Tibial artery (tissue), 4 donors: ENCODE measurements around the gene THRAP3.
A peak's percentile ranks its signal among the peaks of the same experiment; 100 is the strongest.

ENCODE experiments used
- DNase-seq, 2 donors: peaks; one replicate each; pipeline ENCODE4 v3.0.0-alpha.2; 2019
- H3K27ac ChIP-seq, 2 donors: fragments of 200-600 bp; sonication (generic) in 1 of 2; 1 replicate in 1 of 2; 2 replicates in 1 of 2; pipeline ENCODE4 v1.5.1; 2018 to 2019; ENCODE audit warnings: mild to moderate bottlenecking in 1 of 2
- H3K27me3 ChIP-seq, 2 donors: fragments of 200-600 bp; sonication (generic) in 1 of 2; one replicate each; pipeline versions ENCODE4 v1.5.1 to v1.6.0; 2016 to 2019
- H3K36me3 ChIP-seq, 3 donors: fragments of 200-600 bp; sonication (generic) in 2 of 3; one replicate each; pipeline ENCODE4 v1.5.1; 2016 to 2019; ENCODE audit warnings: mild to moderate bottlenecking in 2 of 3
- H3K4me1 ChIP-seq, 4 donors: fragments of 200-600 bp; sonication (generic) in 2 of 4; 1 replicate in 3 of 4; 2 replicates in 1 of 4; pipeline ENCODE4 v1.5.1; 2016 to 2019
- H3K4me3 ChIP-seq, 2 donors: fragments of 200-600 bp; sonication (generic) in 1 of 2; 1 replicate in 1 of 2; 2 replicates in 1 of 2; pipeline ENCODE4 v1.5.1; 2018 to 2019; ENCODE audit warnings: mild to moderate bottlenecking in 2 of 2
- H3K9me3 ChIP-seq, 3 donors: fragments of 200-600 bp; sonication (generic) in 1 of 3; one replicate each; pipeline ENCODE4 v1.5.1; 2016 to 2019
- CTCF ChIP-seq, 2 experiments: fragments of 200-600 bp in 1 of 2; fragments of 450-650 bp in 1 of 2; IDR thresholded peaks; one replicate each; pipeline ENCODE4 v1.5.1; 2017 to 2019; ENCODE audit warnings: antibody characterized with exemption in 2 of 2, mild to moderate bottlenecking in 1 of 2, moderate library complexity in 1 of 2
- intact Hi-C: fragments of 100-400 bp; cut with DNase I; formaldehyde crosslinking; loops from one replicate; pipeline ENCODE4 v1.15.0; 2023; ENCODE audit warnings: low total_unique reads

THRAP3 gene

DNA sequence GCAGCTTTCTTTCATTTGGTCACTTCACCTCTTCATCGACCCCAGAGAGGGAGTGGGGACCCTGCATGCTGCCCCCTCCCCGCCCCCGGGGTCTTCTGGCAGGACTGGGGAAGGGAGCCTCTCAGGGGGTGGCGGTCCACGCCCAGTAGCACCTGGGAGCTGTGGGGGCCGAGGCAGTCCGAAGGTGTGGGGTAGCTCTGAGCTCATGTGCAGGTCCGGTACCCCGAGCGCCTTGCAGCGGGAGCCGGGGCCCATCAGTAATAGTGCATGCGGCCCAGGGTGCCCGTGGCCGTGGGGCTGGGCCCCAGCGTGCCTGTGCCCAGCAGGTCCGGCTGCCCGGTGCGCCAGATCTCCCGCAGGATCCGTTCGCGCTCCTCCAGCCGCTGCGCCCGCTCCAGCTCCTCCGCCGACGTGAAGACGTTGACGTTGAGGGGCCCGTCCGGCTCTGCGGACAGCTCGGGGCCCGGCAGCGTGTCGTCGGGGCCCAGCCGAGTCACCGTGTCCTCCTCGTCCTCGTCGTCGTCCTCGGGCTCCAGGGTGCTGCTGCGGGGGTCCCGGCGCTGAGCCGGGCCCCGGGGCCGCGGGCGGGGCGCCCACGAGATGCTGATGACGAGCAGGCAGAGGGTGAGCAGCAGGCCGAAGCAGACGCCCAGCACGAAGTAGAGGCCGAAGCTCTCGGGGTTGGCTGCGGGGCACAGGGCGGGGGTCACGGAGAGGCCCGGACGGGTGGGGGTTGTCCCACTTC, 98.0 kb downstream of the THRAP3 start:
- H3K4me3 ChIP-seq, result peak overlapping the region; percentile 60 to 76
- H3K9me3 ChIP-seq, result no peaks in the 10 kb centered on the region
- H3K4me1 ChIP-seq, result peaks cover 6 to 38% (median 34%) of the 10 kb centered on the region in 4 donors
- peak in 1 of 2 donors; percentile 78 for DNase-seq
- intact Hi-C loops, result no loop called here
- no peaks in the 10 kb centered on the region for H3K27me3 ChIP-seq
- no peaks in the 10 kb centered on the region for H3K36me3 ChIP-seq
- peak overlapping the region; percentile 85 to 96 for H3K27ac ChIP-seq
- no peak for TF ChIP-seq CTCF (IDR thresholded peaks at IDR 0.05)

- H3K36me3 ChIP-seq, result no peaks in the 10 kb centered on the region
- peak; percentile 63 to 82 for DNase-seq
- TF ChIP-seq CTCF (IDR thresholded peaks at IDR 0.05), result no peak
- H3K27me3 ChIP-seq, result no peaks in the 10 kb centered on the region
- peak overlapping the region; percentile 85 to 96 for H3K27ac ChIP-seq
- intact Hi-C loops, result no loop called here
- H3K4me3 ChIP-seq, result peak overlapping the region; percentile 60 to 76
- peaks cover 6 to 38% (median 34%) of the 10 kb centered on the region in 4 donors for H3K4me1 ChIP-seq
- H3K9me3 ChIP-seq, result no peaks in the 10 kb centered on the region
These were observed 98.8 kb downstream of the THRAP3 start for GRCh38 chr1:36322786-36323635.

GRCh38 chr1:36323636-36324352, 99.6 kb downstream of the THRAP3 start, which contains the start of gene EVA1B:
Gene EVA1B (minus strand): TSS chr1:36323645. CDS start chr1:36323037, 608 bp downstream.
- H3K9me3 ChIP-seq, result no peaks in the 10 kb centered on the region
- no peaks in the 10 kb centered on the region for H3K36me3 ChIP-seq
- intact Hi-C loops, result no loop called here
- TF ChIP-seq CTCF (IDR thresholded peaks at IDR 0.05), result no peak
- H3K27me3 ChIP-seq, result no peaks in the 10 kb centered on the region
- peaks cover 6 to 40% (median 37%) of the 10 kb centered on the region in 4 donors for H3K4me1 ChIP-seq
- peak; percentile 84 to 94 for DNase-seq
- H3K27ac ChIP-seq, result peak within 1 kb of the TSS; percentile 85 to 96
- H3K4me3 ChIP-seq, result peak within 1 kb of the TSS; percentile 60 to 76

DNA sequence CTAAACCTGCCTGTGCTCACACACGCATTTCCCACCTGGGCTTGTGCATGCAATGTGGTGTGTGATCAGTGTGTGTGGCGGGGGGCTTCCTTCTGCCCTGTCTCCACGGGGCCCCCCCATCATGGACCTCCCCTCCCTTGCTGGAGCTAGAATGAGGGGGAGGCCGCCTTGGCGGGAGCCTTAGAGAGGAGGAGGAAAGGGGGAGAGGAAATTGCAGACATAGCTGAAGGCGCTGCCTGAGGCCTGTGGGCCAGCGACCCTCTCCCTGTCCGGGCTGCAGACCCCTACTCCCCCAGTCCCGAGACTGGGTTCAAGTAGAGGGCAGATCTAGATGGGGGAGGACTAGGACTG, 100.1 kb downstream of the THRAP3 start:
- peak overlapping the region; percentile 60 to 76 for H3K4me3 ChIP-seq
- no peak for DNase-seq
- no peaks in the 10 kb centered on the region for H3K36me3 ChIP-seq
- H3K4me1 ChIP-seq, result peaks cover 6 to 43% (median 37%) of the 10 kb centered on the region in 4 donors
- H3K27ac ChIP-seq, result peak overlapping the region; percentile 85 to 96
- TF ChIP-seq CTCF (IDR thresholded peaks at IDR 0.05), result no peak
- no peaks in the 10 kb centered on the region for H3K27me3 ChIP-seq
- intact Hi-C loops, result no loop called here
- no peaks in the 10 kb centered on the region for H3K9me3 ChIP-seq

DNA sequence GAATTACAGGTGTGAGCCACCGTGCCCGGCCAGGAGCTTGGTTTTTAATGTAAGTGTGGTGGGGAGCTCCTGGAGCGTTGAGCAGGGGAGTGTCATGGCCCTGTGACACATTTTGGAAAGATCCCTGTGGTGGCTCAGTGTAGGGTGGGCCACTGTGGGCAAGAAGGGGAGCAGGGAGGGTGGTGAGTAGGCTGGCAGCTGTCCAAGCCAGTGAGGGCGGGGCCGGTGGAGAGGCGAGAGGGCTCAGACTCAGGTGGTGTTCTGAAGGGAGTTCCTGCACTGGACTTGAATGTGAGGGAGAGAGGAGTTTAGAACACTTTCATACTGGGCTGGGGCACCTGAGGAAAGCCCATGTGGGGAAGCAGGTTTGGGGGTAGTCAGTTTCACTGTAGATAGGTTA, 102.3 kb downstream of the THRAP3 start:
- no peaks in the 10 kb centered on the region for H3K9me3 ChIP-seq
- no peak for TF ChIP-seq CTCF (IDR thresholded peaks at IDR 0.05)
- intact Hi-C loops, result no loop called here
- no peak overlapping the region for H3K27ac ChIP-seq
- H3K4me1 ChIP-seq, result peaks cover 0 to 34% (median 21%) of the 10 kb centered on the region in 4 donors
- no peak overlapping the region for H3K4me3 ChIP-seq
- no peak for DNase-seq
- no peaks in the 10 kb centered on the region for H3K36me3 ChIP-seq
- H3K27me3 ChIP-seq, result no peaks in the 10 kb centered on the region
